SU-DHL-6 (cell line): ENCODE results near the gene TSPYL2.

Experiments
- EZH2phosphoT487 ChIP-seq: fragments of 200-600 bp; sonication (generic), shearing (Covaris generic); conservative IDR thresholded peaks from 2 replicates; pipeline ENCODE4 v1.6.1; 2018; ENCODE audit warnings: mild to moderate bottlenecking, antibody characterized with exemption, low read length, moderate library complexity, mixed read lengths
- TF ChIP-seq, protein P1 (sequence below): fragments of 200-600 bp; sonication (generic); IDR thresholded peaks from one replicate; pipeline ENCODE4 v1.5.1; 2017; ENCODE audit warnings: antibody characterized with exemption, mild to moderate bottlenecking, low read length, moderate library complexity; ENCODE audit not compliant: insufficient read depth, poor library complexity, severe bottlenecking

DNA sequence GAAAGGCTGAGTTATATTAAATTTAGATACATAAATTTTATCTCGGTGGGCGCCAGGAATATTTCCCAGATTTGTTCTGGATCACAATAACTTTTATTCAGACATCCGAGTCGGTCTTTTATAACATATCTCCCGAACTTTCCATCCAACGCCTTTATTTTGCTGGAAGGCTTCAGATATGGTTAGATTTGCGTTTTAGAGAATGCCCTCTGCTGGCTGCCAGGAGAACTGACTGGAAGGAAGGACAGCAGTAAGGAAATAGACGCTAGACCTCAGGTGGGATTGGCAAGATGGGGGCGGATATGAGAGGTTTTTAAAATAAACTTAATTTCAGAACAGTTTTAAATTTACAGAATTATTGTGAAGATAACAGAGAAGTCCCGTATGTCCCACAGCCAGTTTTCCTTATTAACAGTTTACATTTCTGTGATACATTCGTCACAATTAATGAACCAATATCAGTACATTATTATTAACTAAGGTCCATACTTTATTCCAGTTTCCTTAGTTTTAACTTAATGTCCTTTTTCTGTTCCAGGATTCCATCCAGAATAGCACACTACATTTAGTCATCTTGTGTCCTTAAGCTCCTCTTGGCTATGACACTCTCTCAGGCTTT lies 7.2 kb downstream of the TSPYL2 start:
- TF ChIP-seq, protein P1, sequence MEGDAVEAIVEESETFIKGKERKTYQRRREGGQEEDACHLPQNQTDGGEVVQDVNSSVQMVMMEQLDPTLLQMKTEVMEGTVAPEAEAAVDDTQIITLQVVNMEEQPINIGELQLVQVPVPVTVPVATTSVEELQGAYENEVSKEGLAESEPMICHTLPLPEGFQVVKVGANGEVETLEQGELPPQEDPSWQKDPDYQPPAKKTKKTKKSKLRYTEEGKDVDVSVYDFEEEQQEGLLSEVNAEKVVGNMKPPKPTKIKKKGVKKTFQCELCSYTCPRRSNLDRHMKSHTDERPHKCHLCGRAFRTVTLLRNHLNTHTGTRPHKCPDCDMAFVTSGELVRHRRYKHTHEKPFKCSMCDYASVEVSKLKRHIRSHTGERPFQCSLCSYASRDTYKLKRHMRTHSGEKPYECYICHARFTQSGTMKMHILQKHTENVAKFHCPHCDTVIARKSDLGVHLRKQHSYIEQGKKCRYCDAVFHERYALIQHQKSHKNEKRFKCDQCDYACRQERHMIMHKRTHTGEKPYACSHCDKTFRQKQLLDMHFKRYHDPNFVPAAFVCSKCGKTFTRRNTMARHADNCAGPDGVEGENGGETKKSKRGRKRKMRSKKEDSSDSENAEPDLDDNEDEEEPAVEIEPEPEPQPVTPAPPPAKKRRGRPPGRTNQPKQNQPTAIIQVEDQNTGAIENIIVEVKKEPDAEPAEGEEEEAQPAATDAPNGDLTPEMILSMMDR: peak; percentile 52
- TF ChIP-seq EZH2phosphoT487: no peak
